ENCODE results near the gene PAX6. TPM values are rescaled to one million over a fixed set of nuclear protein-coding genes. Genes with fewer than 3 reads are reported as not detected.

The PAX6 gene
- polyA plus RNA-seq, 2 of the 4 experiments (the other 2 are of a cell fraction): 1.8 to 2.0 TPM

DNA sequence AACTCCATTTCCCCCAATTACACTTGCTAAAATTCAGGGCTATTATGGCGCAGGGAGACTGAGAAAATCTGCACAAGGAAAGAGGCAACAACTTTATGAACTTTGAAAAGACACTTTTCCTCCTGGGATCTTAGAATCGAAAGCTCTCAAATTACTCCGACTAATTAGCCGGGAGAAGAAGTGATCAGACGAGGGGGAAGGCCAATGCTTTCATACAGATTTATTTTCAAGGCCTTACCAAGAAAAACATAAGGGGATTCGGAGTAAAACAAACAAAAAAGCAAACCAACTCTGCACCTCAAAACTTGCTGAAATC lies 1.6 kb downstream of the PAX6 start:
- H3K9me3 ChIP-seq: no peaks in the 10 kb centered on the region
- 88% methylated on average over 6 of the region's 6 CpGs for WGBS (ENCODE audit: missing lambda C conversion rate)
- ChIA-PET CTCF (interaction anchor here (2.3 kb wide), 1 partner anchor 62 kb away, joined by 9 read pairs; no protein-coding TSS in a partner anchor), POLR2A (interaction anchor here (1.1 kb wide), 1 partner anchor 168 kb away, joined by 3 read pairs; no protein-coding TSS in a partner anchor)
- no peaks in the 10 kb centered on the region for H3K4me1 ChIP-seq
- H3K27ac ChIP-seq: peak overlapping the region in 1 of 2 experiments; percentile 85; a peak in 3 of 6 replicates
- TF ChIP-seq TFCP2L1 (CRISPR knock-in tag; IDR thresholded peaks at IDR 0.05) (no peak), RAD21 (conservative IDR thresholded peaks at IDR 0.05 in 1 of 2, IDR thresholded peaks at IDR 0.05 in 1 of 2) (no peak), KDM5A (IDR thresholded peaks at IDR 0.05) (no peak), POLR2AphosphoS2 (conservative IDR thresholded peaks at IDR 0.05; ENCODE audit: low read length) (no peak), HOXB13 (CRISPR knock-in tag; IDR thresholded peaks at IDR 0.05; ENCODE audit: low read depth) (no peak)
- H3K4me3 ChIP-seq: peak overlapping the region; percentile 66
- ATAC-seq: no peak
- FAIRE-seq: no peak
- no peak for DNase-seq (ENCODE audit: low read depth in 1 of 2, low spot score in 1 of 2)
- peak overlapping the region; percentile 99 for H3K4me2 ChIP-seq

DNA sequence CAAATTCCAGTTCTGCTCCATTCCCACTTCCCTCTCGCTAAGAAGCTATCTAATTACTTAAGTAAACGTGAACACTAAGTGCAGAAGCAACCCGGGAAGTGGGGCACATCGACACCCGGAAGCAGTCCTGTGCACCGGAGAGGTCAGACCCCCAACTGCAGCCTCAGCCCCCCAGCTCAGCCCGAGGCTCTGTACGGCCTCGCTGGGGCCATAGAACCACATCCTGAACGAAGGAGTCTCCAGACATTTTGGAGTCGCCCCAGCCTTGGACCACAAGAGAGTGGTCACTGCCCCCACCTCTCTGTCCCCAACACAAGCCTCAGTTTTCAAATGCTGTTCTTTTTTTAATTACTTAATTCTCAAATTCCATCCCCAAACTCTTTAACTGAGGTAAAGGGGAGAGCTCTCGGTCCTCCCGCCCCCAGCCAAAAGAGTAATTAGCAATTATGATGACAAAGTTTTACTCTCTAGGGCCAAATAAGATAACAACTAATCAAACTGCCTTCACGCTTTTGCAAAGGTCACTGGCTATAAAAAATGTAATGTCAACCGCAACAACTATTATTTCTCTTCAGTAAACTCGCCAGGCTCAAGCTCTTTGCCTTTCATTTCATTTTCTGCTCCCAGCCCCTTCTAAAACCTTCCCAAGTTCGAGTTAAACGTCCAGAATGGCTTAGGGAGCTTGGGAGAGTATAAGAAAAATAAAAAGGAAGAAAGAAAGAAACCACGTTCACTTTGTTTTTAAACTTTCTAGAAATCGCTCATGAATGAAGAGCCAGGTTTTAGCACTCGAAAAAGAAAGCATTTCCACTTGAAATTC lies 2.2 kb downstream of the PAX6 start:
- WGBS (ENCODE audit: missing lambda C conversion rate): 87% methylated on average over 21 of the region's 21 CpGs
- ATAC-seq: no peak
- H3K4me2 ChIP-seq: peak overlapping the region; percentile 99; the same call in 2 of the 3 replicates
- no peak for DNase-seq (ENCODE audit: low read depth in 1 of 2, low spot score in 1 of 2)
- POLR2A ChIA-PET: no interaction called here
- CTCF ChIA-PET: interaction anchor here (1.0 to 2.3 kb wide), 2 partner anchors 63 to 168 kb away, joined by 4 to 9 read pairs; no protein-coding TSS in a partner anchor
- H3K4me3 ChIP-seq: no peak overlapping the region
- H3K27ac ChIP-seq: no peak overlapping the region
- no peaks in the 10 kb centered on the region for H3K4me1 ChIP-seq
- TF ChIP-seq RAD21 (conservative IDR thresholded peaks at IDR 0.05 in 1 of 2, IDR thresholded peaks at IDR 0.05 in 1 of 2): no peak
- TF ChIP-seq MAFK (IDR thresholded peaks at IDR 0.05; ENCODE audit: partially characterized antibody): no peak
- no peak for TF ChIP-seq HEYL (CRISPR knock-in tag; IDR thresholded peaks at IDR 0.05)
- no peak for TF ChIP-seq ZC3H11A (IDR thresholded peaks at IDR 0.05)
- no peak for TF ChIP-seq SMC3 (IDR thresholded peaks at IDR 0.05)
- no peak for TF ChIP-seq CBX8 (IDR thresholded peaks at IDR 0.05)
- TF ChIP-seq ZSCAN20 (CRISPR knock-in tag; IDR thresholded peaks at IDR 0.05): no peak
- TF ChIP-seq CHD4 (IDR thresholded peaks at IDR 0.05; ENCODE audit: borderline replicate concordance): no peak
- no peak for TF ChIP-seq KDM5A (IDR thresholded peaks at IDR 0.05)
- TF ChIP-seq, protein P1, sequence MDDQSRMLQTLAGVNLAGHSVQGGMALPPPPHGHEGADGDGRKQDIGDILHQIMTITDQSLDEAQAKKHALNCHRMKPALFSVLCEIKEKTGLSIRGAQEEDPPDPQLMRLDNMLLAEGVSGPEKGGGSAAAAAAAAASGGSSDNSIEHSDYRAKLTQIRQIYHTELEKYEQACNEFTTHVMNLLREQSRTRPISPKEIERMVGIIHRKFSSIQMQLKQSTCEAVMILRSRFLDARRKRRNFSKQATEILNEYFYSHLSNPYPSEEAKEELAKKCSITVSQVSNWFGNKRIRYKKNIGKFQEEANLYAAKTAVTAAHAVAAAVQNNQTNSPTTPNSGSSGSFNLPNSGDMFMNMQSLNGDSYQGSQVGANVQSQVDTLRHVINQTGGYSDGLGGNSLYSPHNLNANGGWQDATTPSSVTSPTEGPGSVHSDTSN (IDR thresholded peaks at IDR 0.05): no peak
- TF ChIP-seq EHMT2 (IDR thresholded peaks at IDR 0.05; ENCODE audit: low read depth): no peak
- TF ChIP-seq ZNF302 (CRISPR knock-in tag; IDR thresholded peaks at IDR 0.05): no peak
- TF ChIP-seq, protein P2, sequence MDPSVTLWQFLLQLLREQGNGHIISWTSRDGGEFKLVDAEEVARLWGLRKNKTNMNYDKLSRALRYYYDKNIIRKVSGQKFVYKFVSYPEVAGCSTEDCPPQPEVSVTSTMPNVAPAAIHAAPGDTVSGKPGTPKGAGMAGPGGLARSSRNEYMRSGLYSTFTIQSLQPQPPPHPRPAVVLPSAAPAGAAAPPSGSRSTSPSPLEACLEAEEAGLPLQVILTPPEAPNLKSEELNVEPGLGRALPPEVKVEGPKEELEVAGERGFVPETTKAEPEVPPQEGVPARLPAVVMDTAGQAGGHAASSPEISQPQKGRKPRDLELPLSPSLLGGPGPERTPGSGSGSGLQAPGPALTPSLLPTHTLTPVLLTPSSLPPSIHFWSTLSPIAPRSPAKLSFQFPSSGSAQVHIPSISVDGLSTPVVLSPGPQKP (IDR thresholded peaks at IDR 0.05; ENCODE audit: low read depth, low read length): no peak
- TF ChIP-seq CEBPB (IDR thresholded peaks at IDR 0.05): no peak
- no peak for TF ChIP-seq HDAC2 (IDR thresholded peaks at IDR 0.05)
- no peak for TF ChIP-seq ESRRA (IDR thresholded peaks at IDR 0.05; ENCODE audit: borderline replicate concordance, low read length)
- TF ChIP-seq GATA3 (IDR thresholded peaks at IDR 0.05; ENCODE audit: borderline replicate concordance): no peak
- no peak for TF ChIP-seq HOXB13 (CRISPR knock-in tag; IDR thresholded peaks at IDR 0.05; ENCODE audit: low read depth)
- TF ChIP-seq, protein P3, sequence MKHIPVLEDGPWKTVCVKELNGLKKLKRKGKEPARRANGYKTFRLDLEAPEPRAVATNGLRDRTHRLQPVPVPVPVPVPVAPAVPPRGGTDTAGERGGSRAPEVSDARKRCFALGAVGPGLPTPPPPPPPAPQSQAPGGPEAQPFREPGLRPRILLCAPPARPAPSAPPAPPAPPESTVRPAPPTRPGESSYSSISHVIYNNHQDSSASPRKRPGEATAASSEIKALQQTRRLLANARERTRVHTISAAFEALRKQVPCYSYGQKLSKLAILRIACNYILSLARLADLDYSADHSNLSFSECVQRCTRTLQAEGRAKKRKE (CRISPR knock-in tag; IDR thresholded peaks at IDR 0.05; ENCODE audit: low read depth): no peak
- TF ChIP-seq HOXA7 (CRISPR knock-in tag; IDR thresholded peaks at IDR 0.05): no peak
- no peak for FAIRE-seq
- H3K9me3 ChIP-seq: no peaks in the 10 kb centered on the region
